ENCODE measurements around the gene HSPA13. TPM values are rescaled to one million over a fixed set of nuclear protein-coding genes. Genes with fewer than 3 reads are reported as not detected.

Gene HSPA13
- total RNA-seq, 1 experiment from 2014 or later = 25.1 TPM

DNA sequence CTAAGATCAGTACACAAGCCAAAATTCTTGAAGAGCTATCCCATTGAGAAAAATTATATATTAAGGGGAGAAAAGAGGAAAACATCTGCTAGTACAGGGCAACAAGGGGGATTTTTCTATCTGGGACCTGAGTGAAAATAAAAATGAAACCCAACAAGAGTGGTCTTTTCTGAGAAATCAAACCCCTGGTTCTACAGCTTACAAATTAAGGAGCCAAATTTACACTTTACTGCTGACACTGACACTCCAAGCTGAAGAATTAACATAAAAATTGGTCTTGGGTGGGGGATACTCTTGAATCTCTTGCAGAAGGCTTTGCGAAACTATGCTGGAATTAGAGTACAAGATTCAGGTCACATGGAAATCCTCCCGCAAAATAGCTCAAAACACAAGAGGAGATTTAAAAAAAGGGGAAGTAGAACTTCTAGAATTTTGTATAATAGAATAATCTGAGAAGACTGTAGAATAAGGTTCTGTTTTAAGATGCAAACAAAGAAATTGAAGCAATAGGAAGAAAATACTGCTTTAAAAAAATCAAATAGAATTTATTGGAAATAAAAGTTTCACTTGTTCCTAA is 32.1 kb upstream of the HSPA13 start:
- no peaks in the 10 kb centered on the region for H3K9me2 ChIP-seq (replicated peaks; ENCODE audit: low read length)
- H3F3A ChIP-seq (ENCODE audit: low read length, unreplicated experiment) = no peaks in the 10 kb centered on the region
- intact Hi-C loops (cut with micrococcal nuclease) = no loop called here
- H3K4me2 ChIP-seq (ENCODE audit: low read length) = no peak overlapping the region
- H2AFZ ChIP-seq (ENCODE audit: low read length) = no peak overlapping the region
- H3K9ac ChIP-seq (ENCODE audit: low read length) = no peak overlapping the region
- no peak for DNase-seq
- H3K27me3 ChIP-seq (ENCODE audit: low read length) = 0 out of 2 replicates have a peak, but pooled peaks cover 3% of the 10 kb centered on the region
- BruUV-seq (replicated peaks) = no TSS peak
- peaks cover 15% of the 10 kb centered on the region for H3K9me3 ChIP-seq (ENCODE audit: low read length)
- no peak for TF ChIP-seq EZH2phosphoT487 (IDR thresholded peaks at IDR 0.05; ENCODE audit: borderline replicate concordance, low read length)
- no peak for TF ChIP-seq CTCF (conservative IDR thresholded peaks at IDR 0.05; ENCODE audit: low read depth, low read length)
- no peak overlapping the region for H3K27ac ChIP-seq (ENCODE audit: low read length)
- no peak overlapping the region for H3K4me3 ChIP-seq (ENCODE audit: low read length)
- ATAC-seq = no peak
- H3K4me1 ChIP-seq (ENCODE audit: insufficient read depth, low read length) = no peaks in the 10 kb centered on the region
- no peaks in the 10 kb centered on the region for H3K79me2 ChIP-seq (ENCODE audit: low read length)
- no peaks in the 10 kb centered on the region for H3K36me3 ChIP-seq (ENCODE audit: low read depth, low read length)
- H4K20me1 ChIP-seq (ENCODE audit: low read length) = no peaks in the 10 kb centered on the region
- CTCF ChIA-PET = interaction anchor here (0.7 kb wide), 1 partner anchor 24 kb away, joined by 3 read pairs; no protein-coding TSS in a partner anchor
- POLR2A ChIA-PET (ENCODE audit: unreplicated experiment) = no interaction called here

DNA sequence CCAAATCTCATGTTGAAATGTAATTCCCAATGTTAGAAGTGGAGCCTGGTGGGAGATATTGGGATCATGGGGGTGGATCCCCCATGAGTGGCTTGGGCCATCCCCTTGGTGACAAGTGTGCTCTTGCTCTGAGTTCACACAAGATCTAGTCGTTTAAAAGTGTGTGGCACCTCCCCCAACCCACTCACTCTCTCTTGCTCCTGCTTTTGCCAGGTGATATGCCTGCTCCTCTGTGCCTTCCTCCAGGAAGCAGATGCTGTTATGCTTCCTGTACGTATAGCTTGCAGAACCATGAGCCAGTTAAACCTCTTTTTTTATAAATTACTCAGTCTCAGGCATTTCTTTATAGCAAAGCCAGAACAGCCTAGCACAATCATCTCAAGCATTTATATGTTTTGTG is 23.0 kb upstream of the HSPA13 start:
- intact Hi-C loops (cut with micrococcal nuclease) = loop anchor here (10.0 kb wide), 2 partner anchors 369 to 1079 kb away; no protein-coding TSS in a partner anchor
- Histone ChIP-seq H3K9ac (ENCODE audit: low read length) (no peak overlapping the region), H3K27ac (ENCODE audit: low read length) (no peak overlapping the region), H3K9me2 (replicated peaks; ENCODE audit: low read length) (no peaks in the 10 kb centered on the region), H4K20me1 (ENCODE audit: low read length) (no peaks in the 10 kb centered on the region), H3K4me1 (ENCODE audit: insufficient read depth, low read length) (no peaks in the 10 kb centered on the region), H2AFZ (ENCODE audit: low read length) (no peak overlapping the region), H3K9me3 (ENCODE audit: low read length) (0 out of 2 replicates have a peak, but pooled peaks cover 3% of the 10 kb centered on the region), H3K36me3 (ENCODE audit: low read depth, low read length) (no peaks in the 10 kb centered on the region), H3K27me3 (ENCODE audit: low read length) (no peaks in the 10 kb centered on the region), H3K4me2 (ENCODE audit: low read length) (no peak overlapping the region), H3F3A (ENCODE audit: low read length, unreplicated experiment) (no peaks in the 10 kb centered on the region), H3K79me2 (ENCODE audit: low read length) (no peaks in the 10 kb centered on the region), H3K4me3 (ENCODE audit: low read length) (no peak overlapping the region)
- DNase-seq (no peak), ATAC-seq (no peak)
- BruUV-seq (replicated peaks) = no TSS peak
- ChIA-PET CTCF (no interaction called here), POLR2A (ENCODE audit: unreplicated experiment) (no interaction called here)
- TF ChIP-seq EZH2phosphoT487 (IDR thresholded peaks at IDR 0.05; ENCODE audit: borderline replicate concordance, low read length) = no peak
- no peak for TF ChIP-seq CTCF (conservative IDR thresholded peaks at IDR 0.05; ENCODE audit: low read depth, low read length)
- TF ChIP-seq EZH2 (IDR thresholded peaks at IDR 0.05; ENCODE audit: low read length, unreplicated experiment) = no peak

GRCh38 chr21:14405225-14405624 is 22.3 kb upstream of the HSPA13 start:
- H3K9me2 ChIP-seq (replicated peaks; ENCODE audit: low read length) = no peaks in the 10 kb centered on the region
- no peak overlapping the region for H3K9ac ChIP-seq (ENCODE audit: low read length)
- H3F3A ChIP-seq (ENCODE audit: low read length, unreplicated experiment) = no peaks in the 10 kb centered on the region
- no peak overlapping the region for H3K27ac ChIP-seq (ENCODE audit: low read length)
- no peaks in the 10 kb centered on the region for H3K79me2 ChIP-seq (ENCODE audit: low read length)
- H3K4me1 ChIP-seq (ENCODE audit: insufficient read depth, low read length) = no peaks in the 10 kb centered on the region
- H4K20me1 ChIP-seq (ENCODE audit: low read length) = no peaks in the 10 kb centered on the region
- no peaks in the 10 kb centered on the region for H3K27me3 ChIP-seq (ENCODE audit: low read length)
- H3K9me3 ChIP-seq (ENCODE audit: low read length) = 0 out of 2 replicates have a peak, but pooled peaks cover 3% of the 10 kb centered on the region
- no TSS peak for BruUV-seq (replicated peaks)
- no peak overlapping the region for H3K4me2 ChIP-seq (ENCODE audit: low read length)
- DNase-seq (no peak), ATAC-seq (no peak)
- no peak overlapping the region for H3K4me3 ChIP-seq (ENCODE audit: low read length)
- ChIA-PET CTCF (no interaction called here), POLR2A (ENCODE audit: unreplicated experiment) (no interaction called here)
- H3K36me3 ChIP-seq (ENCODE audit: low read depth, low read length) = no peaks in the 10 kb centered on the region
- TF ChIP-seq CTCF (conservative IDR thresholded peaks at IDR 0.05; ENCODE audit: low read depth, low read length) (no peak), EZH2 (IDR thresholded peaks at IDR 0.05; ENCODE audit: low read length, unreplicated experiment) (no peak), EZH2phosphoT487 (IDR thresholded peaks at IDR 0.05; ENCODE audit: borderline replicate concordance, low read length) (no peak)
- H2AFZ ChIP-seq (ENCODE audit: low read length) = no peak overlapping the region
- intact Hi-C loops (cut with micrococcal nuclease) = loop anchor here (10.0 kb wide), 2 partner anchors 370 to 1080 kb away; no protein-coding TSS in a partner anchor

Measured in PC-3 (cell line).